GM19467 (cell line): ENCODE data around the gene SH3TC2.

Experiments
- ATAC-seq: cut with Tn5 transposase; IDR thresholded peaks from one replicate; pipeline ENCODE4 v1.9.1; 2021; ENCODE audit warnings: mild to moderate bottlenecking, moderate library complexity; ENCODE audit not compliant: unreplicated experiment

The SH3TC2 gene

DNA sequence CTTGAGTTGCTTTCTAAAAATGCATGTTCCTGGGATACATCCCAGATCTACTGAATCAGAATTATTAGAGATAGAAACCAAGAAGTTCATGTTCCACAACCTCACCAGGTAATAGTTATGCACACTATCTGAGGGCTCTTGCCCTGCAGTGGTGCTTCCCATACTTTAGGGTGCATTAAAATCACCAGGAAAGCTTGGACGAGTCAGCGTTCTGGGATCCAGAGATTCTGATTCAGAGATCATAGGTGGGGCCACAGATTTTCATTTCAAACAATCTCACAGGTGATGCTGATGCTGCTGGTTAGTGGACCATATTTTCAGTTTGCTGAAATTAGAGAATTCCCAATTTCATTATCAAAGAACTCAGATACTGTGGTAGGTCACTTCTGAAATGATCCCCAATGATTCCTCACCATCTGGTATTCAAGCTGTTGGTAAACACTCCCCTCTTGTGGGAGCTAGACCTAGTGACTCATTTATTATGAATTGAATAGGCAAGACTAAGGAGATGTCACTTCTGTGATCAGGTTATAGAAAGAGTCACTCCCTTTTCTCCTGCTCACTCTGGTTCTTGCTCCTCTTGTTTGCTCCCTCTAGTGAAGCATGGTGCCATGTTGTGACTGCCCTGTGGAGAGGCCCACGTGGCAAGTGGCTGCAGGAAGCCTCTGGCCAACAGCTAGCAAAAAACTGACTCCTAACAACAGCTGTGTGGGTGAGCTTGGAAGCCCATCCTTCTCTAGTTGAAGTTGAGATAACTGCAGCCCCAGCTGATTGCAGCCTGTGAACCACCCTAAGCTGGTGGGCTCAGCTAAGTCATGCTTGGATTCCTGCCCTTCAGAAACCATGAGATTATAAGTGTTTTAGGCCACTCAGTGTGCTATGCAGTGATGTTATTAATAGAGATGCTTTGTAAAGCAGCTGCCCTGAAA is 59.8 kb downstream of the SH3TC2 start:
- no peak for ATAC-seq

DNA sequence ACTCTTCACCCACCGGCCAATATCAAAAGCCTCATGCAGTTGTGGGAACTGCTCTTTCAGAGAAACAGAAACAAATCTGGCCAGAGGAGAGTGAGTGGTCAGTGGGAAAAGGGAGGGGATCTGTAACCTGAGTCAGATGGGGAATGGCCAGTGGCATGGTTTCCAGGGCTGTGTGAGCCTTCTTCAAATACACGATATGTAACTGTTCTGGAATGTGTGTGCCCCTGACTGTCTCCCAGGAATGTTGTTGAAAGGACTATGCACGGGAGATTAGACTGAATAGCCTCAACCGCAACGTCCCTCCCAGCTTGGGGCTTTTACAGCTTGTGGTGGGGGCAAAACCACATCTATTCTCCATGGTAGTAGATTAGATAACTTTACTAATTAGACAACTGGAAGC is 60.8 kb downstream of the SH3TC2 start:
- ATAC-seq = no peak

DNA sequence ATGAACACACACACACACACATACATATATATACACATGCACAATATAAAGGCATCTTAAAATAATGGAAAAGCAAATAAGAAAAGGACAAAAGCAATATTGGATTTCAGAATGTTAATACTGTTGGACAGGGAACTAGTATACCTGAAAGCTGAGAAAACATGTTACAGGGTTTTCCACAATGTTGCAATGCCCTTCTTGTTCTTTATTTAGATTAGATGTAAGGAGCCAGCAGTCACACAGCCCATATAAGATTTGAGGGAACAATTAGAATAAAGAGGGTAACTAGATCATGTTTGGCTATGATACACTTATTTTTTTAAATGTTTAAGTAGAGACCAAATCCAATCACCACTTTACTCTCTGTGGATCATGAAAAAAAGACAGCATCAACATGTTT is 61.7 kb downstream of the SH3TC2 start:
- no peak for ATAC-seq

DNA sequence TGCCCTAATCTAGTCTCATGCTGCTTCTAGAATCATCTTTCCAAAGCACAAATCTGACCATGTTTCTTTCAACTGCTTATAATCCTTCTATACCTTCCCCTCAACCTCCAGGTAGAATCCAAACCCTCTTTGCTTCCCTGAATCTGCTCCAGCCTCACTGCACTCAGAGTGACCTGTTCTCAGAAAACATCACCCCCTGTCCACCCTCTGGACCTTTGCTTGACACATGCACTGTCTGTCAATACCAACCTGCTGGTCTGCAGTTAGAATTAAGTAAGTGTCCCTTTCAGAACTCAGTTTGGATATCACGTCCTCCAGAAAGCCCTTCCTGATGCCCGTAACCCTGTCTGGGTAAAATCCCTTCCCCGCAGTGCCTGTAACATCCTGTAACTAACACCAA is 63.1 kb downstream of the SH3TC2 start:
- no peak for ATAC-seq

- no peak for ATAC-seq
Observed at GRCh38 chr5:148998174-148998797, 64.6 kb downstream of the SH3TC2 start.

GRCh38 chr5:148996270-148996669 is 66.6 kb downstream of the SH3TC2 start:
- ATAC-seq = no peak

DNA sequence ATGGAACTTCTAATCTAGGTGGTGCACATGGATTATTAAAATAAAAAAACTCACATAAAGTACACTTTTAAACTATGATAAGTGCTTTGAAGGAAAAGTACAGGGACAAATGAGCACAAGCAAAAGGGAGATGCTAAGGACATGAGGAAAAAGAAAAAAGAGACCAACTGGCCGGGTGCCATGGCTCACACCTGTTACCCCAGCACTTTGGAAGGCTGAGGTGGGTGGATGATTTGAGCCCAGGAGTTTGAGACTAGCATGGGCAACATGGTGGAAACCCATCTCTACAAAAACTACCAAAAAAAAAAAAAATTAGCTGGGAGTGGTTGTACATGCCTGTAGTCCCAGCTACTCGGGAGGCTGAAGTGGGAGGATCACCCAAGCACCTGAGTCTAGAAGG is 67.1 kb downstream of the SH3TC2 start:
- ATAC-seq = no peak

DNA sequence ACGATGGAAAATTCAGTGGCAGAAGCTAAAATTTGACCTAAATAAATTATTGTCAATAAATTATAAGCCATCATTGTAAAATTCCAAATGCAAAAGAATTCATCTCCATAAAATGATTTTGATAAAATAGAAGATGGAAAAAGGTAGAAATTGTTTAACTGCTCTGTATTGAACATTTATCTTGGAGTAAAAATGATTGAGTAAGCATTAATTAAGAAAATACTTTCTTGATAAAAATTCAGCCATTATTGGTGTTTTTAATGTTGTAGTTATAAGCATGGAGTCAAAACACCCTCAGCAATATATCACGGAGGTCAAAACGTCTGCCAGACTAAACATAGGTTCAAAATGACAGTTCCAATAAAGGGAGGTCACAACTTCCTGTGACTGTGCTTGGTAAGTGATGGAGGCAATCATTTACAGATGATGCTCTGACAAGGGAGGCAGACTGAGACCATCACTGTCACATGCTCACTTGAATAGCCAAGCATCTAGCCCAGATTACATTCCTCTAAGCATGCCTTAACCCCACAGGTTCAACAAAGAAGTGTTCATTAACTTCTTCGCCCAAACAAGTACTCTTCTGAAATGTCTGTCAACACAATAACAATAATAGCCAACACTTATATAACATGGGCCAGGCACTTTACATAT is 69.5 kb downstream of the SH3TC2 start:
- ATAC-seq = no peak

DNA sequence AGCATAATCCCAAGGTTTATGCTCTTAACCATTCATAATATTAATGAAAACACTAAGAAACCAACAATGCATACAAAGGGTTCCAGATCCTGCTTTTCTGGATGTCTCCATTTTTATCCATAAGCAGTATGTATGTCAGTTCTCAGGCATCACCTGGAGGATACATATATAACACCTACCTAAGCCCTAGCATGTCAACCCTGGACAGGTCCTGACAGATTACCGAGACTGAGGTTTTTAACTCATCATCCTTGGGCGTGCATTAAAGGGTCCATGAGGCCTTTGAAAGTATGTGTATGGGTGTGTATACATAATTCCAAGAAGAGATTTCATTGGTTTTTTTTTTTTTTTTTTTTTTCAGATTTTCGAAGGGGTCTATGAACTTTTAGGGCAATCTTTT is 70.6 kb downstream of the SH3TC2 start:
- ATAC-seq = no peak

DNA sequence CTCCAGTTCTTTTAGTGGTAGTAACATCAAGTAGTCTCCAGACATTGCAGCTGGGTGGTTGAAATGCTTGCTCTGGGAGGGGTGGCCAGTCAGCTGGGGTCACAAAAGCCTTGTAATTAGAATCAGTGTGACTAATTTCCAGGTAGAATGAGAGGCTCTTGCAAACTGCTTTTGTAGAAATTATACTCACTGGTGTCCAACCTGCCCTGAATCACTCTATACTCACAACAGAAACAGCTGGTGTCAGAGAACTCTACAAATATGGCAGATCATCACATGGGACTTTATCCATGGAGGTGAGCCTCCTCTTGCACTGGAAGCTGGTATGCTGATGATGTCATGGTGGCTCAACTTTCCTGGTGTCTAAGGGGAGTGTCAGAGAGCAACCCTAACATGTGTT is 71.3 kb downstream of the SH3TC2 start:
- ATAC-seq = no peak

- ATAC-seq = no peak
Observed at GRCh38 chr5:148990817-148991216, 72.0 kb downstream of the SH3TC2 start.

- ATAC-seq = no peak
Observed at GRCh38 chr5:148989567-148989966, 73.3 kb downstream of the SH3TC2 start.

DNA sequence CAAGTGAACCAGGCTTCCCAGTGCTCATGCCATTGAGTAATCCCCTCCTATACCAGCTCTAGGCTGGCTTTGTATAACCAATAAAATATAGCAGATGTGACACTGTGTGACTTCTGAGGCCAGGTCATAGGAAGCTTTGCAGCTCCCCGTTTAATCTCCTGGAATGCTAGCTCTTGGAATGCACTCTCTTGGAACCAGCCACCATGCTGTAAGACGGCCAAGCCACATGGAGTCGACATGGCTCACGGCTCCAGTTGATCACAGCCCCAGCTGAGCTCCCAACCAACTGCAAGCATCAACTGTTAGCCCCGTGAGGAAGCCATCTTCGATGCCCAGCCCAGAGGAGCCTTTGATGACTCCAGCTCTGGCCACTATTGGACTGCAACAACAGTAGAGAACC is 74.5 kb downstream of the SH3TC2 start:
- no peak for ATAC-seq

DNA sequence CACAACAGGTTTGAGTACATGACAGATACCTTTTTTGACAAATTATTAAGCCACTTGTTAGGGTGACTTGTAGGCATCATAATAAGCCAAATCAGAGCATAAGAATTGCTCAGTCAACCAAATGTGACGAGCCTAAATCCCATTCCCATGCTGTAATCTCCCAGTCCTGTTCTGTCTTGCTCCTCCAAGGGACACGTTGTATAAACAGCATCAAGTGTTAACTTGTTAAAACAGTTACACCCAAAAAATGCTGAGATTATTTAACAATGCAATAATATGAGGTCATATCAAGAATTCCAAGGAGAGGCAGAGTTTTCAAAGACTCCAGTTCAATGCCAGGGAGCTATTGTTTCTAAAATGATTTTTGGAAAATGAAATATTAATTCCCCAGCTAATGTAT is 76.2 kb downstream of the SH3TC2 start:
- ATAC-seq = no peak

GRCh38 chr5:148984345-148984744 is 78.5 kb downstream of the SH3TC2 start:
- ATAC-seq = no peak

DNA sequence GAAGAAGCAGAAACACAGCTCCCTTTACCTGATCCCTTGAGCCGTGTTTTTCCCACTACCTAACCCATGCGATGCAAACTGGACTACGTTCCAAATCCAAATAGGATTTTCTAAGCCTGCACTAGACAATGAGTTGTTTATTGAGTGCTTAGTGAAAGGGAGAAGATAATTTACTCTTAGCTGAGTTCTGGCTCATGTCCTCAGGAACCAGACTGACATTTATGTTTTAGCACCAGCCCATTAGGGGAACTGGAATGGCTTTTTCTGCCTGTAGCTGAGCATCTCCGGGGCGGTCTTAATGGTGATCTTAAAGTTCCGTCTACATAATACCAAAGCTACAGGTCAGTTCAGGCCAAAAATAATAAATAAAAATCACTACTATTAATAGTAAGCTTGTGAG is 81.5 kb downstream of the SH3TC2 start:
- no peak for ATAC-seq

GRCh38 chr5:148980731-148981130 is 82.1 kb downstream of the SH3TC2 start:
- no peak for ATAC-seq

DNA sequence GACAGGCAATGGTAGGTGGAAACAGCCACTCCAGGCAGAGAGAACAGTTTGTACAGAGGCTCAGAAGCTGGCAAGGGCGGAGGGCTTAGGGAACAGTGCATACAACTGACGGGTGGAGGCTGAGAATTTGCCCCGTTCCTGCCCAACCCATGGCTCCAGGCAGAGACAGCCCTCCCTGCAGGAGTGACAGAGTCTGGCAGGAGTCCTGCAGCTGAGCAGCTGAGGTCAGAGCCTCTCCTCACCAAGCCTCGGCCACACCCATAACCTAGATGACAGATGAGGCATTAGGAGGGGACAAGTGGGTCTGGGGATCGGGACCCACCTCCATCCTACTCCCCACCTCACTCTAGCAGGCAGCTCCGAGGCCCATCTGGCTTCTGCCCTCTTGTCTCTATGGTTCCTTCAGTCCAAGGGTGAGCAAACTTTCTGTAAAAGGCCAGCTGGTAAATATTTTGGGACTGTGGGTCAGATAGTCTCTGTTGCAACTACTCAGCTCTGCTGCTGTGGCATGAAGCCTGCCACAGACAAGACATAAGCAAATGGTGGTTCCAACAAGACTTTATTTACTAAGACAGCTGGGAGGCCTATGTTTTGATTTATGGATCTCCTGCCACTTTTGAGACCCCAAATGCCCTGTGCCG is 83.7 kb downstream of the SH3TC2 start:
- no peak for ATAC-seq

GRCh38 chr5:148978370-148979082 is 84.3 kb downstream of the SH3TC2 start:
- ATAC-seq = no peak

- ATAC-seq = no peak
Observed at GRCh38 chr5:148976569-148977381, 86.1 kb downstream of the SH3TC2 start.
